ENCODE results near the gene CYP2A6. TPM values are rescaled to one million over a fixed set of nuclear protein-coding genes. Genes with fewer than 3 reads are reported as not detected.
"Not testable (repeated sequence)": the region's sequence is repeated elsewhere in the genome, so short reads cannot be mapped to it uniquely, and the experiment has no call there.

The CYP2A6 gene, protein sequence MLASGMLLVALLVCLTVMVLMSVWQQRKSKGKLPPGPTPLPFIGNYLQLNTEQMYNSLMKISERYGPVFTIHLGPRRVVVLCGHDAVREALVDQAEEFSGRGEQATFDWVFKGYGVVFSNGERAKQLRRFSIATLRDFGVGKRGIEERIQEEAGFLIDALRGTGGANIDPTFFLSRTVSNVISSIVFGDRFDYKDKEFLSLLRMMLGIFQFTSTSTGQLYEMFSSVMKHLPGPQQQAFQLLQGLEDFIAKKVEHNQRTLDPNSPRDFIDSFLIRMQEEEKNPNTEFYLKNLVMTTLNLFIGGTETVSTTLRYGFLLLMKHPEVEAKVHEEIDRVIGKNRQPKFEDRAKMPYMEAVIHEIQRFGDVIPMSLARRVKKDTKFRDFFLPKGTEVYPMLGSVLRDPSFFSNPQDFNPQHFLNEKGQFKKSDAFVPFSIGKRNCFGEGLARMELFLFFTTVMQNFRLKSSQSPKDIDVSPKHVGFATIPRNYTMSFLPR
- 0.28 TPM in 1 of 2 replicates, not detected in the other for total RNA-seq (2021)
- long read RNA-seq, partial matches to known transcripts: 2 of 2 reads
- long read RNA-seq, other reads (novel, unspliced or antisense): 0 of 2 reads

DNA sequence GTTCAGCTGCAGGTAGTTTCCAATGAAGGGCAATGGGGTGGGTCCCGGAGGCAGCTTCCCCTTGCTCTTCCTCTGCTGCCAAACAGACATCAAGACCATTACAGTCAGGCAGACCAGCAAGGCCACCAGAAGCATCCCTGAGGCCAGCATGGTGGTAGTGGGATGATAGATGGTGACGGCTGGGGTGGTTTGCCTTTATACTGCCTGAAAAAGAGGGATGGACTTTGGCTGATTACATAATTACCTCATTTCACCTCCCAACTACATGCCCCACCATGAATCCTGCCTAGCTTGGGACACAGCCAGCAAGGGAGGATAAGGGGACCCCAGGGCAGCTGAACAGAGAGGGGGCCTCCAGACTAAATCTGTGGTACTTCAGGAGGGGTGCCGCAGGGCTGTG is at the start of gene CYP2A6:
TSS of gene CYP2A6 (minus strand) at position 171 of the 400 bp plus-strand sequence. CDS start at position 150, 21 bp downstream.
- H4K5ac ChIP-seq (ENCODE audit: insufficient read length, low read depth, low read length); H4K91ac ChIP-seq (ENCODE audit: insufficient read length, low read depth, low read length); H3K9me3 ChIP-seq (ENCODE audit: control insufficient read depth, low read depth, low read length); H4K8ac ChIP-seq (replicated peaks; ENCODE audit: insufficient read length, low read depth, low read length); H3K23ac ChIP-seq (ENCODE audit: insufficient read length, low read depth, low read length); H3K23me2 ChIP-seq (ENCODE audit: insufficient read length, low read depth, low read length, poor library complexity, severe bottlenecking); H2AFZ ChIP-seq (ENCODE audit: low read length); H3T11ph ChIP-seq (ENCODE audit: low read length); DNase-seq; H3K27ac Mint-ChIP-seq; H2BK5ac ChIP-seq (ENCODE audit: insufficient read length, low read length); H3K4me2 ChIP-seq (ENCODE audit: insufficient read depth, insufficient read length, low read length); H3K18ac ChIP-seq (ENCODE audit: insufficient read length, low read depth, low read length); H3K27me3 ChIP-seq (ENCODE audit: insufficient read depth, low read length); H3K79me1 ChIP-seq (ENCODE audit: insufficient read depth, low read depth, low read length, poor library complexity, severe bottlenecking); H3K9me3 Mint-ChIP-seq; H2BK120ac ChIP-seq (ENCODE audit: low read depth, low read length, poor library complexity, severe bottlenecking); H3K4me1 ChIP-seq (ENCODE audit: insufficient read depth, low read length); H4K20me1 ChIP-seq (ENCODE audit: control insufficient read depth, insufficient read depth, insufficient read length); H3K14ac ChIP-seq (ENCODE audit: insufficient read depth, low read length); H3K79me2 ChIP-seq (ENCODE audit: insufficient read depth, low read length); H2BK15ac ChIP-seq (ENCODE audit: low read depth, low read length); H2BK12ac ChIP-seq (ENCODE audit: insufficient read length, low read depth, low read length); H3K4me3 Mint-ChIP-seq; H3K27ac ChIP-seq (ENCODE audit: insufficient read length, low read depth, low read length); H3K36me3 Mint-ChIP-seq (ENCODE audit: insufficient read depth in 1 of 3, low read depth in 3 of 3); H3K56ac ChIP-seq (ENCODE audit: insufficient read length, low read depth, low read length); H2BK20ac ChIP-seq (ENCODE audit: low read depth, low read length, poor library complexity, severe bottlenecking); H2AK5ac ChIP-seq (ENCODE audit: insufficient read length, low read length); H3K4ac ChIP-seq (ENCODE audit: low read depth, low read length); H3K9ac ChIP-seq (ENCODE audit: extremely low read depth, insufficient read length, low read length): not testable (repeated sequence)
- Mint-ChIP-seq H3K27me3 (ENCODE audit: low read depth) (peaks cover 67% of the 10 kb centered on the region), H3K4me1 (peaks cover 5 to 17% of the 10 kb centered on the region in 2 experiments)
- WGBS (ENCODE audit: extremely low coverage, insufficient read length, low lambda C conversion rate): no CpG with 5 or more reads among the region's 3 CpGs

DNA sequence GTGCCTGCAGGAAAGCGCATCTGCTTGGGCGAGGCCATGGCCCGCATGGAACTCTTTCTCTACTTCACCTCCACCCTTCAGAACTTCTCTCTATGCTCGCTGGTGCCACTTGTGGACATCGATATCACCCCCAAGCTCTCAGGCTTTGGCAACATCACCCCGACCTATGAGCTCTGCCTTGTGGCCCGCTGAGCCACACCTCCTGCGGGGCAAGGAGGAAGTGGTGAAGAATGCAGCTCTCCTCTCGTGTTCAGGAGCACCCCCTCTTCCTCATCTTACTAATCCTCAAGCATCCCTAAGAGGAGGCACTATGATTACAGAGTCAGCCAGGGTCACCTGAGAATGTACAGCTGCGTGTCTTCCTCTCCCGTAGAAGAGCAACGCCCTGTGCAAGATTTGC is 49.7 kb upstream of the CYP2A6 start:
- not testable (repeated sequence) for H3K4me1 Mint-ChIP-seq; H4K20me1 ChIP-seq (ENCODE audit: control insufficient read depth, insufficient read depth, insufficient read length); H3K9me3 Mint-ChIP-seq; H3K27me3 ChIP-seq (ENCODE audit: insufficient read depth, low read length); H2BK12ac ChIP-seq (ENCODE audit: insufficient read length, low read depth, low read length); H3K27ac ChIP-seq (ENCODE audit: insufficient read length, low read depth, low read length); H2BK15ac ChIP-seq (ENCODE audit: low read depth, low read length); H3K18ac ChIP-seq (ENCODE audit: insufficient read length, low read depth, low read length); H3K4me3 Mint-ChIP-seq; H3K4me2 ChIP-seq (ENCODE audit: insufficient read depth, insufficient read length, low read length); H4K8ac ChIP-seq (replicated peaks; ENCODE audit: insufficient read length, low read depth, low read length); H4K91ac ChIP-seq (ENCODE audit: insufficient read length, low read depth, low read length); H3K79me1 ChIP-seq (ENCODE audit: insufficient read depth, low read depth, low read length, poor library complexity, severe bottlenecking); H3K56ac ChIP-seq (ENCODE audit: insufficient read length, low read depth, low read length); H3K36me3 Mint-ChIP-seq (ENCODE audit: insufficient read depth in 1 of 3, low read depth in 3 of 3); H3K4ac ChIP-seq (ENCODE audit: low read depth, low read length); H2BK5ac ChIP-seq (ENCODE audit: insufficient read length, low read length); H4K5ac ChIP-seq (ENCODE audit: insufficient read length, low read depth, low read length); H3K79me2 ChIP-seq (ENCODE audit: insufficient read depth, low read length); H2AFZ ChIP-seq (ENCODE audit: low read length); H3T11ph ChIP-seq (ENCODE audit: low read length); H3K4me1 ChIP-seq (ENCODE audit: insufficient read depth, low read length); H2BK120ac ChIP-seq (ENCODE audit: low read depth, low read length, poor library complexity, severe bottlenecking); H3K14ac ChIP-seq (ENCODE audit: insufficient read depth, low read length); DNase-seq; H2BK20ac ChIP-seq (ENCODE audit: low read depth, low read length, poor library complexity, severe bottlenecking); H3K23ac ChIP-seq (ENCODE audit: insufficient read length, low read depth, low read length); H3K23me2 ChIP-seq (ENCODE audit: insufficient read length, low read depth, low read length, poor library complexity, severe bottlenecking); H2AK5ac ChIP-seq (ENCODE audit: insufficient read length, low read length); H3K9me3 ChIP-seq (ENCODE audit: control insufficient read depth, low read depth, low read length); H3K9ac ChIP-seq (ENCODE audit: extremely low read depth, insufficient read length, low read length)
- WGBS (ENCODE audit: extremely low coverage, insufficient read length, low lambda C conversion rate): no CpG with 5 or more reads among the region's 12 CpGs
- H3K27ac Mint-ChIP-seq: peak overlapping the region in 1 of 3 experiments; percentile 87; a peak in 2 of 7 replicates
- H3K27me3 Mint-ChIP-seq (ENCODE audit: low read depth): peaks cover 15% of the 10 kb centered on the region
